Kidney (tissue), 14 donors: ENCODE measurements around the gene IQCC. TPM values are rescaled to one million over a fixed set of nuclear protein-coding genes. Genes with fewer than 3 reads are reported as not detected.
A peak's percentile ranks its signal among the peaks of the same experiment; 100 is the strongest.

Source experiments
- DNase-seq, 5 donors: peaks; one replicate each; pipeline ENCODE4 v3.0.0-alpha.2; 2013 to 2020
- FAIRE-seq: peaks from 2 replicates; lab custom pipeline; 2012; peaks lifted over from hg19 to GRCh38; lab: Jason Lieb, UNC
- H3K27ac ChIP-seq, 2 donors: one replicate each; pipeline ENCODE4 v1.7.0; 2013; ENCODE audit warnings: low read depth in 2 of 2, low read length in 2 of 2, inconsistent platforms in 1 of 2
- H3K27me3 ChIP-seq: one replicate; pipeline ENCODE4 v1.7.1; 2013; ENCODE audit warnings: low read length, inconsistent platforms; ENCODE audit not compliant: control insufficient read depth, insufficient read depth
- H3K36me3 ChIP-seq, 3 donors: one replicate each; pipeline versions ENCODE4 v1.7.0 to v1.7.1; 2013; ENCODE audit warnings: low read length in 3 of 3, control low read depth in 1 of 3, inconsistent platforms in 1 of 3; ENCODE audit not compliant: insufficient read depth in 3 of 3, control insufficient read depth in 2 of 3
- H3K4me1 ChIP-seq, 3 donors: one replicate each; pipeline versions ENCODE4 v1.7.0 to v1.7.1; 2013; ENCODE audit warnings: low read length in 3 of 3, inconsistent platforms in 1 of 3, low read depth in 1 of 3; ENCODE audit not compliant: control insufficient read depth in 2 of 3, insufficient read depth in 2 of 3
- H3K4me3 ChIP-seq, 3 donors: one replicate each; pipeline versions ENCODE4 v1.7.0 to v1.8.1; 2013; ENCODE audit warnings: low read length in 3 of 3, control low read depth in 1 of 3, inconsistent platforms in 1 of 3
- H3K9ac ChIP-seq, 3 donors: one replicate each; pipeline versions ENCODE4 v1.7.0 to v1.7.1; 2013; ENCODE audit warnings: low read length in 3 of 3, control low read depth in 1 of 3, inconsistent platforms in 1 of 3
- H3K9me3 ChIP-seq, 3 donors: one replicate each; pipeline versions ENCODE4 v1.7.0 to v1.7.1; 2013; ENCODE audit warnings: low read length in 3 of 3, control low read depth in 1 of 3, inconsistent platforms in 1 of 3; ENCODE audit not compliant: control insufficient read depth in 2 of 3, insufficient read depth in 1 of 3
- intact Hi-C: fragments of 100-400 bp; cut with DNase I; formaldehyde crosslinking; loops from one replicate; pipeline ENCODE4 v1.11.1; 2022
- polyA plus RNA-seq: library from polyadenylated mRNA; stranded (reverse); fragments of 350-450 nt; fragmentation: Illumina TruSeq; extraction: RNeasy Lipid Tissue Mini Kit (QIAGEN cat#74804); gene quantifications from one replicate; pipeline ENCODE4 v1.2.3, GENCODE V29; 2014; ENCODE audit warnings: low read depth, low replicate concordance; ENCODE audit not compliant: insufficient read depth
- total RNA-seq: library from RNA; stranded (reverse); fragmentation: NEBNext Ultra II Directional; extraction: Animal tissue kit (Norgen Biotek cat#: 25700); gene quantifications from one replicate; pipeline ENCODE4 v1.2.1, GENCODE V29; 2021
- TF ChIP-seq, protein P1 (sequence below): IDR thresholded peaks from 3 replicates; pipeline ENCODE4 v1.5.1; 2012; ENCODE audit warnings: mild to moderate bottlenecking, moderate library complexity, borderline replicate concordance; ENCODE audit not compliant: insufficient read depth; ENCODE audit errors: extremely low read depth
- donor health status: control.
- donor health status: control.
- donor health status: control.
- donor health status: control.
- donor health status: control.
- donor health status: DM: yes; HTN: yes; CAD: no.
- donor health status: Normal renal cell carcinoma (clear cell type).

The IQCC gene
- total and polyA plus RNA-seq, 2 donors from 2014 or later, result 3.4 to 3.5 TPM

DNA sequence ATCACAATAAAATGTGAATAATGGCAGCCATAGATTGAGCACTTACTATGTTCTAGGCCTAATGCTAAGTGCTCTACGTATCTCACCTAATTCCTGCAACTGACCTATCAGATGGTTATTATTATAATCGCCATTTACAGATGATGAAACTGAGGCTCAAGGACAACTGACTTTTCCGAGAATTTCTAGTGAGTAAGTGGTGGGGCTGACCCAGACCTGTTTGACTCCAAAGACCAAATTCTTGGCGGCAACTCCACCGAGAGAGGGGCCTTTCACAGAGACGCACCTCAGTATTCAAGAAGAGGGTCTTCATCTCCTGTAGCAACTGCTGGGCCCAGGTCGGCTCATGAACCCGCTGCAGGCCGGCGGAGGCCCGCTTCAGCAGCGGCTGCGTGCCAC lies 16.1 kb downstream of the IQCC start:
- Histone ChIP-seq H3K36me3 (peaks cover 4 to 24% (median 20%) of the 10 kb centered on the region in 3 donors), H3K27me3 (no peaks in the 10 kb centered on the region), H3K27ac (peak overlapping the region; percentile 20 to 92), H3K4me1 (peaks cover 6 to 28% (median 22%) of the 10 kb centered on the region in 3 donors), H3K9me3 (no peaks in the 10 kb centered on the region), H3K4me3 (peak overlapping the region; percentile 94 to 99 (median 97)), H3K9ac (peak overlapping the region; percentile 55 to 94 (median 71))
- FAIRE-seq (no peak), DNase-seq (no peak)
- intact Hi-C loops, result no loop called here
- TF ChIP-seq, protein P1, sequence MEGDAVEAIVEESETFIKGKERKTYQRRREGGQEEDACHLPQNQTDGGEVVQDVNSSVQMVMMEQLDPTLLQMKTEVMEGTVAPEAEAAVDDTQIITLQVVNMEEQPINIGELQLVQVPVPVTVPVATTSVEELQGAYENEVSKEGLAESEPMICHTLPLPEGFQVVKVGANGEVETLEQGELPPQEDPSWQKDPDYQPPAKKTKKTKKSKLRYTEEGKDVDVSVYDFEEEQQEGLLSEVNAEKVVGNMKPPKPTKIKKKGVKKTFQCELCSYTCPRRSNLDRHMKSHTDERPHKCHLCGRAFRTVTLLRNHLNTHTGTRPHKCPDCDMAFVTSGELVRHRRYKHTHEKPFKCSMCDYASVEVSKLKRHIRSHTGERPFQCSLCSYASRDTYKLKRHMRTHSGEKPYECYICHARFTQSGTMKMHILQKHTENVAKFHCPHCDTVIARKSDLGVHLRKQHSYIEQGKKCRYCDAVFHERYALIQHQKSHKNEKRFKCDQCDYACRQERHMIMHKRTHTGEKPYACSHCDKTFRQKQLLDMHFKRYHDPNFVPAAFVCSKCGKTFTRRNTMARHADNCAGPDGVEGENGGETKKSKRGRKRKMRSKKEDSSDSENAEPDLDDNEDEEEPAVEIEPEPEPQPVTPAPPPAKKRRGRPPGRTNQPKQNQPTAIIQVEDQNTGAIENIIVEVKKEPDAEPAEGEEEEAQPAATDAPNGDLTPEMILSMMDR, result no peak

DNA sequence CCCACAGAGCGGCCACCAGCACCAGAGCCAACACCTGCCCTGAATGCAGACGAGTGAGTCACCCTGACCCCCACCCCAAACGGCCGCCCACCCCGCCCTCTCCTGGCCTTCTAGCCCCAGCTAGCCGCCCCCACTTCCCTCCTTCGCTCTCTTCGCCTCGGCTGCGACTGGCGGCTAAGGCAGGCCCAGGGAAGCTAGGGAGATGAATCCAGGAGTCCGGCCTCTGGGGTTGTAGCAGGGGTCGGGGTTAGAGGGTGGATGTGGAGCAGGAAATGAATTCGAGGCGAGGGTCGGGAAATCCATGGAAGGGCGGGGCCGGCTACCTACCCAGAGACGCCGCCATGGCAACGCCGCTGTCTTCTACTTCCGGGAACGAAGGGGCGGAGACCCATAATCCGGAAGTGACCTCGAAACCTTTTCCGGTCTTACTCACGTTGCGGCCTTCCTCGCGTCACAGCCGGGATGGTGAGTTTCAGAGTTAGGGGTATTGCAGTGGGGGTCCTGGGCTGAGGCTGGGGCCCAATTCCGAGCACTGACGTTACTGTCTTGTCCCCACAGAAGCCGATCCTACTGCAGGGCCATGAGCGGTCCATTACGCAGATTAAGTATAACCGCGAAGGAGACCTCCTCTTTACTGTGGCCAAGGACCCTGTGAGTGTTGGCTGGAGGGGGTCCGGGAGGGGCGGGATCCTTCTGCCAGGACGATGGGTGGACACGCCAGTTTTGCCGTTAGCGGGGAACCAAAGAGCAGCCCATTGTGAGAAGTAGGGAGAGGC lies 16.7 kb downstream of the IQCC start, which contains the start of the genes EIF3I and TMEM234:
Gene EIF3I (plus strand): TSS at position 428 of the 776 bp plus-strand sequence. CDS start 35 bp downstream, at position 463.
Gene TMEM234 (minus strand): TSS at position 374 of the 776 bp plus-strand sequence. CDS start 31 bp downstream, at position 343.
- intact Hi-C loops, result no loop called here
- peak; percentile 37 for FAIRE-seq

DNA sequence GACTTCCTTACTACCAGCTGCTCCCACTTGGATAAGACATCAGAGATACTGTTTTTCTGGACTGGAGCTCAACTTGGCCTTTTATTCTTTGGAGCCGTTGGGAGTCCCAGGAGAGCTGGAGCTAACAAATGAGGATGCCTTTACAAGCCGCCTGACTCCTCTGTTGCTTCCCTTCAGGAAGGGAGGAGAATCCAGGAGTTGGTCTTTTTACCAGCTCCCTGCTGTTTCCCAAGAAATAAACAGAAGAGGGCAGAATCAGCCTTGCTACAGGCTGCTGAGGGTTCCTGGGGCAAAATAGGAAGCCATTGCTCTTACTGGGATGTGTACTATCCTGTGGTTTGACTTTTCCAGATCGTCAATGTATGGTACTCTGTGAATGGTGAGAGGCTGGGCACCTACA lies 18.2 kb downstream of the IQCC start:
- Histone ChIP-seq H3K36me3 (peaks cover 4 to 25% (median 22%) of the 10 kb centered on the region in 3 donors), H3K4me1 (peaks cover 6 to 28% (median 22%) of the 10 kb centered on the region in 3 donors), H3K9ac (peak overlapping the region in 1 of 3 donors; percentile 49), H3K4me3 (no peak overlapping the region), H3K27ac (no peak overlapping the region), H3K27me3 (no peaks in the 10 kb centered on the region), H3K9me3 (no peaks in the 10 kb centered on the region)
- DNase-seq (no peak), FAIRE-seq (no peak)
- TF ChIP-seq, protein P1, result no peak
- intact Hi-C loops, result no loop called here

More for the DNA sequence above, 16.7 kb downstream of the IQCC start, which contains the start of the genes EIF3I and TMEM234:
- DNase-seq, result peak; percentile 95 to 98 (median 96)
- Histone ChIP-seq H3K9ac (peak within 1 kb of the TSS; percentile 94 to 97 (median 97)), H3K27me3 (no peaks in the 10 kb centered on the region), H3K36me3 (peaks cover 4 to 18% (median 18%) of the 10 kb centered on the region in 3 donors), H3K4me1 (peaks cover 6 to 28% (median 22%) of the 10 kb centered on the region in 3 donors), H3K27ac (peak within 1 kb of the TSS; percentile 92 to 95), H3K4me3 (peak within 1 kb of the TSS; percentile 94 to 99 (median 97)), H3K9me3 (no peaks in the 10 kb centered on the region)
- TF ChIP-seq, protein P1, result no peak
